MG63 (cell line): ENCODE data around the gene UBL4A. TPM values are rescaled to one million over a fixed set of nuclear protein-coding genes. Genes with fewer than 3 reads are reported as not detected.
"Not testable (repeated sequence)": the region's sequence is repeated elsewhere in the genome, so short reads cannot be mapped to it uniquely, and the experiment has no call there.

Experiments used
- DNase-seq: peaks from one replicate; pipeline ENCODE4 v3.0.0-alpha.2; 2020
- H3K27me3 ChIP-seq: fragments of 250-450 bp; sonication (Bioruptor Pico); 2 replicates; pipeline ENCODE4 v1.5.1; 2020; ENCODE audit warnings: mild to moderate bottlenecking, moderate library complexity
- H3K36me3 ChIP-seq: fragments of 250-450 bp; sonication (Bioruptor Pico); 2 replicates; pipeline ENCODE4 v1.5.1; 2020; ENCODE audit warnings: mild to moderate bottlenecking, moderate library complexity
- H3K4me3 ChIP-seq: fragments of 250-450 bp; sonication (Bioruptor Pico); 2 replicates; pipeline ENCODE4 v1.5.1; 2020; ENCODE audit warnings: mild to moderate bottlenecking, moderate library complexity
- H3K9me3 ChIP-seq: fragments of 250-450 bp; sonication (Bioruptor Pico); 2 replicates; pipeline ENCODE4 v1.5.1; 2020; ENCODE audit warnings: mild to moderate bottlenecking, moderate library complexity
- total RNA-seq: library from RNA; depleted of rRNA; stranded (reverse); fragments of >200 nt; shearing (Covaris generic); gene quantifications from 2 replicates; pipeline ENCODE4 v1.2.3, GENCODE V29; 2014; ENCODE audit warnings: low replicate concordance

Gene UBL4A
- total RNA-seq, 1 experiment from 2014 or later, result 101 TPM

DNA sequence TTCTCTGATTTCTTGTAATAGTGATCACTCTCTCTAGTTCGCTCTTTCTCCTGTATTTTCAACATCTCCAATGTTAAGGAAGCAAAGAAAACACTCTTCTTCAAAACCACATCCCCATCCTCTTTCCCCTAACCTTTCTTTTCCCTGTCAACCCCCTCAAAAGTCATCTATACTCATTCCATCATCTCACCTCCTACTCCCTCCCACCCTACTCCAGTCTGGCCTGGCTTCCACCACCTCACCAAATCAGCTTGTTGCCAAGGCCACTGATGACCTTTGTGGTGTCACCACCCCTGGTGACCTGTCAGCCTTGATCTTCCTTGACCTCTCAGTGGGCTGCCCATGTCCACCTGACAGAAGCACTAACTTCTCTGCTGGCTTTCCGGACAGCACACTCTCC, 27.3 kb upstream of the UBL4A start:
- Histone ChIP-seq H3K9me3 (no peaks in the 10 kb centered on the region), H3K27me3 (no peaks in the 10 kb centered on the region), H3K4me3 (no peak overlapping the region), H3K36me3 (peaks cover 3% of the 10 kb centered on the region)
- DNase-seq, result no peak

- no peak for DNase-seq
- Histone ChIP-seq H3K9me3 (no peaks in the 10 kb centered on the region), H3K27me3 (no peaks in the 10 kb centered on the region), H3K36me3 (peaks cover 3% of the 10 kb centered on the region), H3K4me3 (no peak overlapping the region)
Observed at GRCh38 chrX:154512879-154513553, 26.6 kb upstream of the UBL4A start.

DNA sequence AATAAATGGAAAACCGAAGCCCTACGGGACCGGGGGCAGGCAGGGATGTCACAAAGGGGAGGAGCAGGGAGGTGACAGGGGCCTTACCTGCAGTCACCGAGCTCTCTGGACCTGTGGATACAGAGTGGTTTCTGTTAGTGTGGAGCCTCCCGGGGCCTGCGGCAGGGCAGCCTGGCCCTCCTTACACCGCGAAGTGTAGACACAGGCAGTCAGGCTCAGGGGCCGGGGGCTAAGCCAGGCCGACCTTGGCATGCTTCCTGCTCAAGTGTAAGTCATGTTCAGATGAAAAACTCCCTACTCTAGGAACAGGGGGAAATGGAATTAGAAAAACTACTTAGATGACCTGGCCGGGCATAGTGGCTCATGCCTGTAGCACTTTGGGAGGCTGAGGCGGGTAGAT, 25.3 kb upstream of the UBL4A start:
- Histone ChIP-seq H3K27me3 (no peaks in the 10 kb centered on the region), H3K9me3 (no peaks in the 10 kb centered on the region), H3K36me3 (peaks cover 3% of the 10 kb centered on the region), H3K4me3 (no peak overlapping the region)
- DNase-seq, result no peak

DNA sequence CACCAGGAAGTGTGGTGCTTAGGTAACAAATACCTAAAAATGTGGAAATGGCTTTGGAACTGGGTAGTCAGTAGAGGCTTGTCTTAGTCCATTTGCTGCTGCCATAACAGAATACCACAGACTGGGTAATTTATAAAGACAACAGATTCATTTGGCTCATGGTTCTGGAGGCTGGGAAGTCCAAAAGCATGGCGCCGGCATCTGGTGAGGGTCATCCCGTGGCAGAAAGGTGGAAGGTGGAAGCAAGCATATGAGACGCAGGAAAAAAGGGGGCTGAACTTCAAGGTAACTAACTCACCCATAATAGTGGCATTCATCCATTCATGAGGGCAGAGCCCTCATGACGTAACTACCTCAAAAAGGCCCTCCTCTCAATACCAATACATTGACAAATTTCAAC, 23.0 kb upstream of the UBL4A start:
- Histone ChIP-seq H3K27me3 (no peaks in the 10 kb centered on the region), H3K36me3 (peaks cover 3% of the 10 kb centered on the region), H3K4me3 (no peak overlapping the region), H3K9me3 (no peaks in the 10 kb centered on the region)
- DNase-seq, result no peak

GRCh38 chrX:154508384-154508745, 21.9 kb upstream of the UBL4A start:
- Histone ChIP-seq H3K9me3 (no peaks in the 10 kb centered on the region), H3K27me3 (no peaks in the 10 kb centered on the region), H3K4me3 (no peak overlapping the region), H3K36me3 (peaks cover 3% of the 10 kb centered on the region)
- DNase-seq, result no peak

DNA sequence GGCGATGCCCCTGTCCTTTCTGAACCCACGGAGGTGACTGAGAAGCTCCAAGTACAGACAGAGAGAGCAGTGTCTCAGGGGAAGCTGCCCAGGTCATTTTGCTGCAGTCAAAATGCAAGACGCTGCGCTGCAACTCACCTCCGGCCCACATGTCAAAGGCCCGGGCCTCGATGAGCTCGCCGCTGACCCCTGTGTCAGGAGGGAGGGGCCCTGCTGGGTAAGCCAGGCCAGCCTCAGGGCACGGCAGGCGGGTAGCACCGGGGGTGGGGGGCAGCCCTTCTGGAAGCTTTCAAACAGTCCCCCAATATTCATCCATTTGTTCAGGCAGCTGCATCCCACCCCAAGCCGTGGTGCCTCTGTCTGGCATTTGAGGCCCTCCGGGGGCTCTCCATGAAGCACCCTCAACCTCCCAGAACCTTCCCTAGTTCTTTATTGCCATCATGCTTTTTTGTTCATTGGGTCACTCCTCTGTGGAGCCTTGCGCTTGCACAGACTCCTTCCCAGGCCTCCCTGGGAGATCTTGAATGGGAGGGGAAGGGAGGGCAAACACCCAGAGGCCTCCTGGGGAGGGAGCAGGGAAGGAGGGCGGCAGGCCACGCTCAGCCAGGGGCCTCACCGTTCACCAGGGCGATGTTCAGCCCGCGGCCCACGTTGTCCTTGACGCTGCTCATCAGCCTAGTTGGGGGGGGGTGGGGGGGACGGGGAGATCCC, 21.4 kb upstream of the UBL4A start:
- no peak for DNase-seq
- H3K4me3 ChIP-seq, result no peak overlapping the region
- peaks cover 3% of the 10 kb centered on the region for H3K36me3 ChIP-seq
- no peaks in the 10 kb centered on the region for H3K9me3 ChIP-seq
- no peaks in the 10 kb centered on the region for H3K27me3 ChIP-seq

- H3K9me3 ChIP-seq, result no peaks in the 10 kb centered on the region
- peaks cover 3% of the 10 kb centered on the region for H3K36me3 ChIP-seq
Observed at GRCh38 chrX:154506483-154507332, 20.3 kb upstream of the UBL4A start.

DNA sequence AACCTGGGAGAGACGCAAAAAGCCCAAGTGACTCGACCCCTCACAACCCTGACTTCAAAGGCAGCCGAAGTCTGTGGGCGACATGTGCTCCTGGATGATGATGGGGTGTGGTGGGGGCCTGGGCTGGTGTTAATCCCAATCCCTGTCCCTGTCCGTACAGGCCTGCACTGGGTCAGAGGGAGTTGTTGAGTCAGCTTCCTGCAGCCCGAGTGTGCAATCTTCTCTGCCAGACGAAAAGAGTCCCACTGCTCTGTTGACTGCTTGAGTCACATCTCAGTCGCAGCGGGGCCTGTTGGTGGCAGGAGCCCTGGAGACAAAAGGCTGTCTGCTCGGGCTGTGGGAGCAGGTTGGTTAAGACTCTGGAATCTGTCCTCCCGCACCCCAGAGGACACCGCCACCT, 19.3 kb upstream of the UBL4A start:
- H3K27me3 ChIP-seq, result no peaks in the 10 kb centered on the region
- peak; percentile 14 for DNase-seq
- no peaks in the 10 kb centered on the region for H3K9me3 ChIP-seq
- H3K36me3 ChIP-seq, result peaks cover 3% of the 10 kb centered on the region
- no peak overlapping the region for H3K4me3 ChIP-seq

More at GRCh38 chrX:154506483-154507332, 20.3 kb upstream of the UBL4A start:
- no peak for DNase-seq
- Histone ChIP-seq H3K4me3 (no peak overlapping the region), H3K27me3 (no peaks in the 10 kb centered on the region)

DNA sequence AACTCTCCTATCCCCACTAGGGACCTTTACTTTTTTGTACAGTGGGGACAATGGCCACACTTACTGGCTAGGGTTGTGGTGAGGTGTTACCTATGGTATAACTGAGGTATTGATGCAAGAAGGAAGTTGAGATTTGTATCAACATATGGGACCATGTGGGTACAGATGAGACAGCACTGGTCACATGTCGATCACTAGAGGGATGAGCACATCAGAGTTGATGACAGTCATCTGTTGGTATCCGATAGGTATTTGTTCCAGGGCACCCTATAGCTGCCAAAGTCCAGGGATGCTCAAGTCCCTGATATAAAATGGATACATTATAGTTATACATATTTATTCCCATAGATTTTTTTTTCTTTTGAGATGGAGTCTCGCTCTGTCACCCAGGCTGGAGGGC, 16.6 kb upstream of the UBL4A start:
- no peaks in the 10 kb centered on the region for H3K9me3 ChIP-seq
- H3K36me3 ChIP-seq, result no peaks in the 10 kb centered on the region
- DNase-seq, result no peak
- no peak overlapping the region for H3K4me3 ChIP-seq
- no peaks in the 10 kb centered on the region for H3K27me3 ChIP-seq

GRCh38 chrX:154502098-154502497, 15.7 kb upstream of the UBL4A start:
- H3K4me3 ChIP-seq, result no peak overlapping the region
- H3K27me3 ChIP-seq, result no peaks in the 10 kb centered on the region
- H3K9me3 ChIP-seq, result no peaks in the 10 kb centered on the region
- H3K36me3 ChIP-seq, result no peaks in the 10 kb centered on the region
- DNase-seq, result no peak

DNA sequence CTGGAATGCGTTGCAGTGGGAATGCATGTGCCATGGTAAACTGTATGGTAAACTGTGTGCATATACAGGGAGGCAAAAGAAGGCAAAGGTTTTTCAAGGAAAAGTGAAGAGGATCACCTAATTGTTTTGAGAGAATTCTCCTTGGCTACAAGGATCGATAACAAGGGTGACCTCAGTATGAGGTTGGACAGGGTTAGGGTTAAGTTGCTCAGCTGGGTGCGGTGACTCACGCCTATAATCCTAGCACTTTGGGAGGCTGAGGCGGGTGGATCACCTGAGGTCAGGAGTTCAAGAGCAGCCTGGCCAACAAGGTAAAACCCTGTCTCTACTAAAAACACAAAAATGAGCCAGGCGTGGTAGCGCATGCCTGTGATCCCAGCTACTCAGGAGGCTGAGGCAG, 15.0 kb upstream of the UBL4A start:
- not testable (repeated sequence) for H3K36me3 ChIP-seq, H3K4me3 ChIP-seq, H3K27me3 ChIP-seq, H3K9me3 ChIP-seq
- DNase-seq, result peak; percentile 21

GRCh38 chrX:154496591-154497137, 10.2 kb upstream of the UBL4A start:
- DNase-seq, H3K4me3 ChIP-seq, H3K36me3 ChIP-seq, H3K27me3 ChIP-seq, H3K9me3 ChIP-seq: not testable (repeated sequence)

DNA sequence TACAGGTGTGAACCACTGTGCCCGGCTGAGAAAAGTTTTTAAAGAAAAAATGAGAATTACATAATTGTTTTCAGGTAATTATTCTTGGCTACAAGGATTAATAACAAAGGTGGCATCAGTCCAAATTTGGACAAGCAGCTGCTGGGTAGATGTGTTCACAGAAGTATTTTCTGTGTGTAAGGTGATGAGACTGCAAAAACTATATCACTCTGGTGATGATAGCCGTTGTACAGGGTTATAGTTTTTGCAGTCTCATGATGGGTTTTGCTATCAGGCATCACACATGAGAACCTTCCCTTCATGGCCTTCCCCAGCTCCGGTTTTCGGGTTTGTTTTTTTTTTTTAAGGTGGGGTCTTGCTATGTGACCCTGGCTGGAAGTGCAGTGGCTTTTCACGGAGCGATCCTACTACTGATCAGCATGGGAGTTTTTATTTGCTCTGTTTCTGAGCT, 9.1 kb upstream of the UBL4A start:
- Histone ChIP-seq H3K36me3 (no peaks in the 10 kb centered on the region), H3K4me3 (no peak overlapping the region), H3K9me3 (no peaks in the 10 kb centered on the region), H3K27me3 (no peaks in the 10 kb centered on the region)
- DNase-seq, result no peak

DNA sequence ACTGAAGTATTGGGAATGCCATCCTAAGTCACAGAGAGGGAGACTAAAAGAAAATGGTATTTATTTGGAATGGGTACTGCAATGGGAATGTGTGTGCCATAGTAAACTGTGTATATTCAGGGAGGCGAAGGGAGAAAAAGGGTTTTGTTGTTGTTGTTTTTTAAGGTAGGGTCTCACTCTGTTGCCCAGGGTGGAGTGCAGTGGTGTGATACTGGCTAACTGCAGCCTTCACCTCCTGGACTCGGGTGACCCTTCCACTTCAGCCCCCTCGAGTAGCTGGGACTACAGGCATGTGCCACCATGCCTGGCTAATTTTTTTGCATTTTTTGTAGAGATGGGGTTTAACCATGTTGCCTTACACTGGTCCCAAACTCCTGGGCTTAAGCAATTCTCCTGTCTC, 8.3 kb upstream of the UBL4A start:
- DNase-seq, result no peak
- Histone ChIP-seq H3K4me3 (no peak overlapping the region), H3K36me3 (no peaks in the 10 kb centered on the region), H3K27me3 (no peaks in the 10 kb centered on the region), H3K9me3 (no peaks in the 10 kb centered on the region)

DNA sequence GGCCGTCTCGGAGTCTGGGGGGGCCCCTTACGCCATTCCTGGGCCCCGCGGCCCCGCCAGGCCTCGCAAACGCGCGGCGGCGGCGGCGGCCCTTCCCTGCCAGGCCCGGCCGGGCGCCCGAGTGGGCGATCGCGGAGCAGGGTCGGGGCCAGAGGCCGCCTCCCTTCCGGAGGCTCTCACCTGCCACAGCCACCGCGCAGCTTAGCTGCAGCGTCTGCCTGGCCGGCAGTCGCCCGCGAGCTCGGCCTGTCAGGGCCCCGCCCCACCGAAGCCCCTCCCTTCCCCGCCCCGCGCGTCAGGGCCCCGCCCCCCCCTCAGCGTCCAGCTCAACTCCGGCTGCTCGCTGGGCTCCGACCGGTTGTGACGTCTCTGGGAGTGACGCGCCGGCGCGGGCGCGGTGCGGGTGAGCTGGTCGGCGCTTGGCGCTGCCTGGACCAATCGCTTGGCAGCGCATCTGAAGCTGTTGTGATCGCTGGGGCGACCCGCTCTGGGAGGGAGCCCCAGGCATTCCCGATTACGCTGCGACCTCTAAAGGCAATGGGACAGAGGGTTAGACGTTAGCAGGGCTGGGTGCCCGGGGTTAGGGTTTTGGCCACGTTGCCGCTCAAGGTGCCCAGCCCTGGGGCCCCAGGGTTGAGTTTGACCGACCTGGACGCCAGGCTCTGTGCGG, 4.1 kb upstream of the UBL4A start, which contains the start of gene SLC10A3:
SLC10A3 (minus strand) TSS at position 216 of the 670 bp plus-strand sequence. CDS start 1,689 bp downstream, outside the sequence.
- Histone ChIP-seq H3K36me3 (peaks cover 1% of the 10 kb centered on the region; the same call in 1 of the 2 replicates), H3K27me3 (no peaks in the 10 kb centered on the region), H3K4me3 (peak within 1 kb of the TSS; percentile 65)

GRCh38 chrX:154490021-154490413, 3.6 kb upstream of the UBL4A start:
- Histone ChIP-seq H3K27me3 (no peaks in the 10 kb centered on the region), H3K36me3 (peaks cover 7% of the 10 kb centered on the region), H3K9me3 (no peaks in the 10 kb centered on the region), H3K4me3 (peak overlapping the region; percentile 65)
- DNase-seq, result peak; percentile 55

More for the DNA sequence above, 4.1 kb upstream of the UBL4A start, which contains the start of gene SLC10A3:
- DNase-seq, result peak; percentile 93
- H3K9me3 ChIP-seq, result no peaks in the 10 kb centered on the region
